Measurements from ENCODE around the gene SYT17.

SYT17 gene

GRCh38 chr16:19242186-19242585, 74.1 kb downstream of the SYT17 start:
- no peak for DNase-seq

GRCh38 chr16:19242987-19243575, 75.0 kb downstream of the SYT17 start:
- Histone ChIP-seq H2AFZ (ENCODE audit: low read depth, low read length) (no peak overlapping the region), H3K27me3 (ENCODE audit: insufficient read depth, low read length, poor library complexity) (no peaks in the 10 kb centered on the region), H3K9me3 (ENCODE audit: insufficient read depth, low read length, severe bottlenecking) (peaks cover 17% of the 10 kb centered on the region), H3K9ac (ENCODE audit: low read depth, low read length) (no peak overlapping the region), H3K4me3 (ENCODE audit: low read depth in 1 of 2, low read length in 2 of 2) (no peak overlapping the region), H3K27ac (ENCODE audit: low read length) (no peak overlapping the region), H3K4me2 (ENCODE audit: insufficient read depth, low read length) (no peak overlapping the region), H3K4me1 (ENCODE audit: insufficient read depth, low read length) (no peaks in the 10 kb centered on the region), H3K79me2 (ENCODE audit: insufficient read depth, low read length) (no peaks in the 10 kb centered on the region), H3K36me3 (ENCODE audit: insufficient read depth, low read length) (no peaks in the 10 kb centered on the region), H4K20me1 (ENCODE audit: insufficient read depth, low read length) (no peaks in the 10 kb centered on the region)
- TF ChIP-seq EZH2 (IDR thresholded peaks at IDR 0.05; ENCODE audit: borderline replicate concordance, low read depth, low read length, severe bottlenecking) (no peak), CTCF (IDR thresholded peaks at IDR 0.05; ENCODE audit: borderline replicate concordance, extremely low read depth, low read length, poor library complexity, severe bottlenecking) (no peak)
- ATAC-seq (ENCODE audit: insufficient read depth, low read depth), result no peak
- DNase-seq, result no peak

More at GRCh38 chr16:19242186-19242585, 74.1 kb downstream of the SYT17 start:
- Histone ChIP-seq H3K36me3 (ENCODE audit: insufficient read depth, low read length) (no peaks in the 10 kb centered on the region), H3K4me3 (ENCODE audit: low read depth in 1 of 2, low read length in 2 of 2) (no peak overlapping the region), H3K4me1 (ENCODE audit: insufficient read depth, low read length) (no peaks in the 10 kb centered on the region), H3K79me2 (ENCODE audit: insufficient read depth, low read length) (no peaks in the 10 kb centered on the region), H3K27me3 (ENCODE audit: insufficient read depth, low read length, poor library complexity) (no peaks in the 10 kb centered on the region), H3K27ac (ENCODE audit: low read length) (no peak overlapping the region), H3K9ac (ENCODE audit: low read depth, low read length) (no peak overlapping the region), H2AFZ (ENCODE audit: low read depth, low read length) (no peak overlapping the region), H3K4me2 (ENCODE audit: insufficient read depth, low read length) (no peak overlapping the region), H4K20me1 (ENCODE audit: insufficient read depth, low read length) (no peaks in the 10 kb centered on the region), H3K9me3 (ENCODE audit: insufficient read depth, low read length, severe bottlenecking) (peaks cover 17% of the 10 kb centered on the region)
- no peak for ATAC-seq (ENCODE audit: insufficient read depth, low read depth)
- TF ChIP-seq EZH2 (IDR thresholded peaks at IDR 0.05; ENCODE audit: borderline replicate concordance, low read depth, low read length, severe bottlenecking), result no peak
- TF ChIP-seq CTCF (IDR thresholded peaks at IDR 0.05; ENCODE audit: borderline replicate concordance, extremely low read depth, low read length, poor library complexity, severe bottlenecking), result no peak

- no peaks in the 10 kb centered on the region for H3K4me1 ChIP-seq (ENCODE audit: insufficient read depth, low read length)
- no peak overlapping the region for H3K4me3 ChIP-seq (ENCODE audit: low read depth in 1 of 2, low read length in 2 of 2)
- no peaks in the 10 kb centered on the region for H3K79me2 ChIP-seq (ENCODE audit: insufficient read depth, low read length)
- no peak overlapping the region for H3K9ac ChIP-seq (ENCODE audit: low read depth, low read length)
- DNase-seq (no peak), ATAC-seq (ENCODE audit: insufficient read depth, low read depth) (no peak)
- H3K9me3 ChIP-seq (ENCODE audit: insufficient read depth, low read length, severe bottlenecking), result peaks cover 6% of the 10 kb centered on the region
- no peak overlapping the region for H3K4me2 ChIP-seq (ENCODE audit: insufficient read depth, low read length)
- no peak overlapping the region for H3K27ac ChIP-seq (ENCODE audit: low read length)
- H4K20me1 ChIP-seq (ENCODE audit: insufficient read depth, low read length), result no peaks in the 10 kb centered on the region
- no peaks in the 10 kb centered on the region for H3K27me3 ChIP-seq (ENCODE audit: insufficient read depth, low read length, poor library complexity)
- no peaks in the 10 kb centered on the region for H3K36me3 ChIP-seq (ENCODE audit: insufficient read depth, low read length)
- H2AFZ ChIP-seq (ENCODE audit: low read depth, low read length), result no peak overlapping the region
- TF ChIP-seq CTCF (IDR thresholded peaks at IDR 0.05; ENCODE audit: borderline replicate concordance, extremely low read depth, low read length, poor library complexity, severe bottlenecking) (no peak), EZH2 (IDR thresholded peaks at IDR 0.05; ENCODE audit: borderline replicate concordance, low read depth, low read length, severe bottlenecking) (no peak)
These were observed 77.4 kb downstream of the SYT17 start for GRCh38 chr16:19245326-19245925.

All from DND-41 (cell line).